Dedifferentiated amniotic fluid mesenchymal stem cell (primary cell): Measurements from ENCODE around the gene IFI44.
A peak's percentile ranks its signal among the peaks of the same experiment; 100 is the strongest.

Experiments
- DNase-seq: peaks from one replicate; pipeline ENCODE4 v3.0.0-alpha.2; 2016; ENCODE audit errors: extremely low spot score

IFI44 gene

GRCh38 chr1:78703806-78704205 is 54.2 kb downstream of the IFI44 start:
- DNase-seq: peak; percentile 46

GRCh38 chr1:78712467-78713051 is 62.9 kb downstream of the IFI44 start:
- DNase-seq: no peak

DNA sequence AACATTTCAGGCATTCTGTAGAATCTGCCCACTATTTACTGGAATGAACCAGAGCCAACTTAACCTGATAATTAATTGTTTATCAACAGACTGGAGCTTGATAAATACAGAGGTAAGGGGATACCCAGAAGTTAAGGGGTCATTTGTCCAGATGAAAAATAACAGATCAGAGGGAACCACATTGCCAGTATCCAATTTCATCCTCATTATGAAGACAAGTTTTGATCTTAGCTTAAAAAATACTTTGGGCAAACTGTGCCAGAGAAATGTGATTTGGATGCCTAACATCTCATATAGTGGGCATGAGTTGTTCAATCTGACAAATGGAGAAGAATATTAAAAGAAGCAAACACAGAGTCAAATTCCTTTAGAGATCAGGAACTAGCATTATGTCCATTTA is 63.7 kb downstream of the IFI44 start:
- DNase-seq: no peak
